HTR-8/SVneo (cell line): Measurements from ENCODE around the gene SLAMF9.

Experiments
- DNase-seq: peaks from one replicate; pipeline ENCODE4 v3.0.0; 2011; ENCODE audit warnings: low spot score, mixed read lengths; ENCODE audit not compliant: insufficient read length
- FAIRE-seq: peaks from 2 replicates; lab custom pipeline; 2011; peaks lifted over from hg19 to GRCh38; lab: Jason Lieb, UNC

SLAMF9 gene

DNA sequence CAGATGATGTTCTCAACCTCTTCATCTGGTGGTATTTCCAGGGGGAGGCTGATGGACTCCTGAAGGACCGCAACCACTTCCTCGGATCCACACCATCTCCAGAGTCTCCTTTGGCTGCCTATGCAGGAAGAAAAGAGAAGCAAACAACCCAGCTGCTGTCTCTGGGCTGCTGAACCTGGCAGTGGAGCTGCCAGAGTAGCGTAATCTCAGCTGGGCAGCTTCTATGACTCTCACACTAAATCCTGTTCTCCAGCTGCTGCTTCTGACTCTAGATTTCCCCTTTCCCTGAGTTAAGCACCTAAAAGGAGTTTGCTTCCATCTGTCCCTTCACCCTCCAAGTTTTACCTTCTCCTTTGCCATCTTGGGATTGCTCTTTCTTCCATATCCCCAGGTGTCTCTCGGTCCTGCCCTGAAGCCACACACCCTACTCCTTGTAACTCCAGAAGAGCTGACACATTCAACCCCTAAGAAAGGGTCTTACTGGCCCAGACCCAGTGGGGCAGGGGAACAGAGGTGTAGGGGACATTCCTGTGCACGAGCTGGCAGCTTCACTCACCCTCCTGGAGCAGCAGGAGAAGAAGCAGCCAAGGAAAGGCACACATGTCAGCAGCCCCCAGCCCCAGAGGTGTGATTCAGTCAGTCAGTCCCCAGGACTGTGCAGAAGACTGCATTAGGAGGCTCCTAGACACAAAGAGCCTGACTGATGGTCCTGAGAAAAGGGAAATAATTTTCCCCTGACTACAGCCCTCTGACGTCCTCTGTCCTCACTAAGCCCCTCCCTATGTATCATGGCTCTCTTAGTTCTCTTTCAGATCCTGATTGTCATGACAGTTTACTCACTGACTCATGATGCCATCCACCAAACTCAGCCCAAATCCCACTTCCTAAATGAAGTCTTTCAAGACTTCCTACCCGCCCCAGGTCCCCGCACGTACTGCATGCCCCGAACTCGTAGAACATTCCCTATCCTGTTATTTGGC lies at the start of gene SLAMF9:
Gene SLAMF9 (minus strand): TSS at position 702 of the 980 bp plus-strand sequence. CDS start 100 bp downstream, at position 602.
- DNase-seq (peak; percentile 21), FAIRE-seq (no peak)

DNA sequence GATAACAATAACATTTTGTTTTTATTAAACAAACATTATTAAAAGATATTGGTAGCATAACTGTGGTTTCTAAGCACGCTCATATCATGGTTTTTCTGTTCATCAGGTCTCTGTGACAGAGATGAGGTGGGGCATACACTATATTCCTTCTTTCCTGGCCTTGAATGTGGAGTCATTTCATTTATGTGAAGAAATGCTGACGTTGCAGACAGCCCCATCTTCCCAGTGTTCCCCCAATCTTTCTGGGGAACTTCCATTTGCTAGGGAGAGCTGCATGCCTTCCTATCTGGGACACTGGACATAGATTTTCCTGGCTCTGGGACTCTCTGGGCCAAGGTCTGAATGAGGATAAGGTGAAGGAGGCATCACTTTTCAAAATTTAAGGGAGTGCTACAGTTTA lies 47.4 kb upstream of the SLAMF9 start:
- FAIRE-seq, result no peak
- no peak for DNase-seq

DNA sequence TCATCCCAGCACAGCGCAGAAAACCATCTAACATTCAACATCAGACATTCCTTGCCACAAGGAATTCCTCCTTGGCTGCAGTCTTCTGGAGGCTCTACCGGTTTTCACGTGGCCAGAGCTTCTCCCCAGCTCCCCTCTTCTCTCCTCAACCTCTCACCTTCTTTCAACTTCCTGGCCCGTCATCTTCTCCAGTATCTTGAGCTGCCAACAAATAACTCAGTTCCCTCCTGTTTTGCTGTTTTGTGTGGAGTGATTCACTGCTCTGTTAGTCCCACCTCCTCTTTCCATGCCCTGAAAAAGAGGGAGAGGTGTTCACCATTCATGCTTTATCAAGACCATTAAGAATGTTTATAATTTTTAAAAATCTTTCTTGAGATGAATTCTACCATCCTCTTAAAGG lies 45.2 kb upstream of the SLAMF9 start:
- no peak for DNase-seq
- FAIRE-seq, result no peak

DNA sequence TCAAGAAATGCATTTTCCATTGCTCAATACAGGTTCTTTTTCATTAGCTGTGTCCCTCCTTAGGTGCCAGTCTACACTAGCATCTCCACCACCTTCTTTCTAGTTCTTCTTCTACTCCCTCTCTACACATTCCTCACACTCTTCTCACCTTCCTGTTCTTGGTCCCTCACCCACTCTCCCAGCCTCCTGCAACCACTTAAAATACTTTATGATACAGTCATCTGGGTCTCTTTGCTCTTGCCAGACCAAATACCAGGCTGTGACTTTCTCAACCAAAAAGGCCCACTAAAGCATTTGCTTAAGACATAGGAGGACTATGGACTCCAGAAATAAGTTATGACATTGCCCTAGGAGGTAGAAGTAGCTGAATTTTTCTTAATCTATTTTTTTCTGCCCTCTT lies 42.6 kb upstream of the SLAMF9 start:
- FAIRE-seq, result no peak
- peak; percentile 39 for DNase-seq

DNA sequence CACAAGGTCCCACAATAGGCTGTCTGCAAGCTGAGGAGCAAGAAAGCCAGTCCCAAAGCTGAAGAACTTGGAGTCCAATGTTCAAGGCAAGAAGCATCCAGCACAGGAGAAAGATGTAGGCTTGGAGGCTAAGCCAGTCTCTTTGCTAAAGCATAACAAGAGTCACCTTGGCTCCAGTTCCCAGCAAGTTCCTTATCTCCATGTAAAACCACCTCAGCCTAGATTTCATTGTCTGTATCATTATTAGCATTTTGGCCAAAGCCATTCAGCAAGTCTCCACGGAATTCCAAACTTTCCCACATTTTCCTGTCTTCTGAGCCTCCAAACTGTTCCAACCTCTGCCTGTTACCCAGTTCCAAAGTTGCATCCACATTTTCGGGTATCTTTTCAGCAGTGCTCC lies 40.9 kb upstream of the SLAMF9 start:
- no peak for DNase-seq
- FAIRE-seq, result no peak

DNA sequence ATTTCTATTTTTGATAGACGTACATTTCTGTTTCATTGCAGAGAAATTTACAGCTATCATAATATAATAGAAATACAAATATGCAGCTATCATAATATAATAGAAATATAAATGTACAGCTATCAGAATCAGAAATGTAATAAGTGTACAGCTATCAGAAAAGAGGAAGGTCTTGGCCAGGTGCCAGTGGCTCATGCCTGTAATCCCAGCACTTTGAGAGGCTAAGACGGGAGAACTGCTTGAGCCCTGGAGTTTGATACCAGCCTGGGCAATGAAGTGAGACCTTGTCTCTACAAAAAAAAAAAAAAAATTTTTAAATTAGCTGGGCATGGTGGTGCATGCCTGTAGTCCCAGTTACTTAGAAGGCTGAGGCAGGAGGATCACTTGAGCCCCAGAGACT lies 39.9 kb upstream of the SLAMF9 start:
- FAIRE-seq, result no peak
- no peak for DNase-seq

- DNase-seq, result no peak
- no peak for FAIRE-seq
These were observed 38.1 kb upstream of the SLAMF9 start for GRCh38 chr1:159992161-159992560.

GRCh38 chr1:159991513-159991912 lies 37.5 kb upstream of the SLAMF9 start:
- DNase-seq (no peak), FAIRE-seq (no peak)

DNA sequence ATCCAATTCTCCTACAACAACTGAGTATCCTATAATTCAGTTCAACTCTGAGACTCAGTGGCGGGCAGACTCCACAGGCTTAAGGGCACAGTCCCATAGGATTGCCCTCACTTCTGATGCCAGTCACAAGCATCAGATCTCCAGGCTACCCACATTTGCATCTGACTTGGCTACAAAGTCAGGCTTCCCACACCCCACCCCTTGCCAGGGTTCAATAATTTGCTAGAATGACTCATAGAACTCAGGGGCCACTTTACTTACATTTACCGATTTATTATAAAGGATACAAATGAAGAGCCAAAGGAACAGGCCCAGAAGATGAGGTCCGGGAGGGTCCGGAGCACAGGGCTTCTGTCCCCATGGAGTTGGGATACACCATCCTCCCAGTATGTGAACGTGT lies 36.0 kb upstream of the SLAMF9 start:
- DNase-seq (no peak), FAIRE-seq (no peak)

- FAIRE-seq (no peak), DNase-seq (no peak)
These were observed 35.5 kb upstream of the SLAMF9 start for GRCh38 chr1:159989581-159989980.

GRCh38 chr1:159988006-159988405 lies 34.0 kb upstream of the SLAMF9 start:
- FAIRE-seq, result no peak
- no peak for DNase-seq

DNA sequence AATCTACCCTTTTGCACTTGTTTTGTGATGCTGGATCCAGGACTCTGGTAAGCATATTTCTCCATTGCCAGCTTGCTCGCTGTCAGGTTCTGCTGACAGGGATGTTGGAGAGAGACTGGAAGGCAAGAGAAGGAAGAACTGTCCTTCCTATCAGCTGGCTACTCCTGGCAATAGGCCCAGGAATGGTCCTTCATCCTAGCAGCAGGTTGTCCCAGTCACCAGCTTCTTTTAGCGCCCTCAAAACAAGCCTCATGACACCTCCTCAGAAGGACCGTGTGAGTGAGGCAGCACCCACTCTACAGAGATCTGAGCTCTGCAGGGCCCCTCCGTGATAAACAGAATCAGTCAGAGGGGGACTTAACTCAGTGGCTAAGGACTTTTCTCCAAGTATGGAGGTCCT lies 33.1 kb upstream of the SLAMF9 start:
- no peak for FAIRE-seq

DNA sequence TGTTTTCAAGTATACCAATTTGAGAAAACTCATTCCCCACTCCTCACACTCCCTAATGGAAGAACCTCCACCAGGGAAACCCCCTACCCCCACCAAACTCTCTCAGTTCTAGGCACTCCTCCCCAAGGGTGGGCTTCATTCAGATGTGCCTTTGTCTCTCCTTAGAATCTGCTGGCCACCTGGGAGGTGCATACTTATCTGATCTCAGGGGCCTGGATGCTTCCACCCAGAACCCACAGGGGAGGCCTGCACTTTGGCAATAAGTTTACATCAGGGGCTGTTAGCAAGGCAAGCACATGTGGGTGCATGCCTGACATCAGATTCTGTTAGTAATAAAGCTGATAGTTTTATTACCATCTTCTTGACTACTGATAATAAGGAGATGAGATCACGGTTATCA lies 32.5 kb upstream of the SLAMF9 start:
- no peak for DNase-seq
- no peak for FAIRE-seq

More for the DNA sequence above, 33.1 kb upstream of the SLAMF9 start:
- no peak for DNase-seq

- no peak for FAIRE-seq
- no peak for DNase-seq
These were observed 32.1 kb upstream of the SLAMF9 start for GRCh38 chr1:159986093-159986492.

DNA sequence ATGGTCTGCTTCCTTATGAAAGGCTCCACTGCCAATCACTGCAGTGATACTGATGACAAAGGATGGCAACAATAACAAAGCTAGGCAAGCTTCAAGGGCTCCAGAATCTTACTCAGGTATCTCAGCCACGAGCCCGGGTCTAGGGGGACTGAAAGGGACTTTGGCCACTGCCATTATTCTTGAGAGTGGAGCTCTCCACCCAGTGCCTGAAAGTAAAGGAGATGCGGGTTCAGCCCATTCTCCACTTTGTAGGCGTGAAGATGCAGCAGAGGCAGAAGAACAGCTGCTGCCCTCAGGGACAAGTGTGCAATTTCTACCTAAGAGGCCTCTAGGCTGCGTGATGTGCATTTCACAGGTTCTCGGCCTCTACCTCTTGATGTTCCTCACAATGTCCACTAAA lies 31.4 kb upstream of the SLAMF9 start:
- DNase-seq (no peak), FAIRE-seq (no peak)

DNA sequence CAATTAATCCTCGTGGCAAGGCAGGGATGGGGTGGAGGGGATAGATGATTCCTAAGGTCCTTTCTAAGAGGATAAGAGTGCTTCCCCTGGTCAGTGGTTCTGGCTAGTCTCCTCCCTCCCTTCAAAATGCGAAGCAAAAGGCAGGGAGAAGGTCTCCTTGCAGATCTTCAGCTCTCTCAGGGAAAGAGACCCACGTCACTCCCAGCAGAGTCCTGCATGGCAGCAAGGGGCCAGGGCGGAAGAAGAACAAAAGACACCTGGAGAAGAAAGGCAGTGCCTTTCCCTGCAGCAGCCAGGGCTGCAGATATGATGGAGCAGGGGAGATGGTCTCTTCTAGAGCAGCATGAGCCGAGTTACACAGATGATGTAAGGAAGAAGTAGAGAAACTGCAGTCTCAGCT lies 29.6 kb upstream of the SLAMF9 start:
- FAIRE-seq (no peak), DNase-seq (no peak)

GRCh38 chr1:159982280-159982679 lies 28.2 kb upstream of the SLAMF9 start:
- FAIRE-seq (no peak), DNase-seq (no peak)

DNA sequence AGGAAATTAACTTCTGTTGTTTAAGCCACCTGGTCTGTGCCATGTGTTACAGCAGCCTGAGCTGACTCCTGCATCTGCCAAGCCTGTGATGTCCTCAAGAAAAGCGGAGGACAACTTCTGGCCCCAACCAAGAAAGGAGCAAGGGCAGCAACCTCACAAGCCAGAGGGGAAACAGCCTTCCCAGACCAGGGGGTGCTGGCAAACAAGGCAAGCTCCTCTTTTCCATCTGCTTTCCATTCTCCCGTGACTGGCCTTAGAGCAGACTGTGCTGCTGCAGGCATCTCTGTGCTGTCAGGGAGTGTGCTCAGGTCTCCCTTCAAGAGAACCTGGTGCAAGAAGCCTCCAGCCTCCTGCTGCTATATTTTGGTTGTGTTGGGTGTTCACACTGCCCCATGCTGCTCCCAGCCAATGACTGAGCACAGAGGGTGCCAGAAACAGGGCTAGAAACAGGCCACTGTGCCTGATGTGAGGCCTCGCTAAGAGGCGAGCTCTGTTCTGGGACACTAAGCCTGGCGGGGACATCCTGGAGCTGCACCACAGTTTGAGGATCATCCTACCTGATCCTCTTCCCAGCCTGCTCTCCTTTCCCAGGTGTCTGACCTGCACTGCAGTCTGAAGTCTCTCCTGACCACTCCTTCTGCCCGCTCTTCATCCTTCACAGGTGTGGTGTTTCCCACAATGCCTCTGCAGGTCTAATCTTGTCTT lies 27.5 kb upstream of the SLAMF9 start:
- FAIRE-seq, result no peak

GRCh38 chr1:159980786-159981185 lies 26.7 kb upstream of the SLAMF9 start:
- FAIRE-seq (no peak), DNase-seq (no peak)

More for the DNA sequence above, 27.5 kb upstream of the SLAMF9 start:
- no peak for DNase-seq

DNA sequence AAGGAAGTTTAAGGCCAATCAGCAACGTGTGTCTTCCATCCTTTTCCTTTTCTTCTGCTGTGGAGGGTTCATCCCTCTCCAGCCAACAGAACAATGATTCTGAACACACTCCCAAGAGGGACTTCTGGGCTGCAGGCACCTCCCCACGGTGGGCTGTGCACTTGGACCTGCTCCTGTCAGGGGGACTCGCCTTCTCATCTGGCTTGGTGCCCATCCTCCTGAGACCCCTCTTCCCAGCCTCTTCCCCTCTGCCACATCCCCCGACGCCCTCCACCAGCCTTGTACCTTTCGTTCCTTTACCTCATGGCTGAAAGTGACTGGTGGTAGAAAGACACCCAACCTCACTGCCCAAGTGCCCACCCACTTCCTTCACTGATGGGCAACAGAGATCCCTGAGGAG lies 26.0 kb upstream of the SLAMF9 start:
- DNase-seq (no peak), FAIRE-seq (no peak)

GRCh38 chr1:159979257-159979656 lies 25.2 kb upstream of the SLAMF9 start:
- no peak for FAIRE-seq
- no peak for DNase-seq

- FAIRE-seq (no peak), DNase-seq (no peak)
These were observed 24.0 kb upstream of the SLAMF9 start for GRCh38 chr1:159978107-159978398.
